ENCODE data around the gene OPALIN.

The OPALIN gene

DNA sequence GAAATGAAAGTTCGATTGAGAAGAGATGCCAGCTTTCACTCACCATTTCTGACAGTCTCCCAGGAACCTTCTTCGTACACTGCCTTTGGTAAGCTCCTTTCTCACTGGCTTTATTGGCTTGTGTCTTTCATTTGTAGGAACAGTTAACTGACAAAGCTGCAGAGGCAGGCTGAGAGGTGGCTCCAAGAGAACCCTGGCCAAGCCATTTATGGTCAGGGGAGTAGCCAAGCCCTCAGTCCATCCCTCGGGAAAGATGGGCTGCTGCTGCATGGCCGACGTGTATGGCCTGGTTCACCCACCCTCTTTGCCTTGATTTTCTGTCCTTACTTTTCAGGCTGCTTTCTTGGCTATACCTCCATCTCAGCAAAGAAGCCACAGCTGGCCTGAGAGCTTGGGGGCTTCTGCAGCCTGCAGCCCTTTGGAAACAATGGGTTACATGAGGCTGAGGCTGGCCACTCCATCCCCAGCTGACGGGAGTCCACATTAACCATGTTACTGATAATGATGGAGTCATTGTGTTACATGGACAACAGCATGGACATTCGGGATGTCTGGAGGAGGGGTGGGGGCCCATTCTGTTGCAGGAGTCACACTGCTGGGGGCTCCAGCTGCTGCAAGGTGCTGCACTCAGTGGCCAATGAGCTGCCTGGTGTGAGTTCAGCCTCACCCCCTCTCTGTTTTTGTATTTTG, at the start of gene OPALIN:
TSS of gene OPALIN (minus strand) at position 152 of the 690 bp plus-strand sequence. CDS start at position 46, 106 bp downstream.
- DNase-seq (ENCODE audit: low spot score): no peak

- no peak for DNase-seq (ENCODE audit: low spot score)
These were observed 49.4 kb upstream of the OPALIN start for GRCh38 chr10:96408201-96408600.

GRCh38 chr10:96407560-96408069, 48.8 kb upstream of the OPALIN start:
- no peak for DNase-seq (ENCODE audit: low spot score)

GRCh38 chr10:96406091-96406490, 47.3 kb upstream of the OPALIN start:
- DNase-seq (ENCODE audit: low spot score): no peak

- no peak for DNase-seq (ENCODE audit: low spot score)
These were observed 43.9 kb upstream of the OPALIN start for GRCh38 chr10:96402417-96403305.

GRCh38 chr10:96401036-96401435, 42.2 kb upstream of the OPALIN start:
- no peak for DNase-seq (ENCODE audit: low spot score)

DNA sequence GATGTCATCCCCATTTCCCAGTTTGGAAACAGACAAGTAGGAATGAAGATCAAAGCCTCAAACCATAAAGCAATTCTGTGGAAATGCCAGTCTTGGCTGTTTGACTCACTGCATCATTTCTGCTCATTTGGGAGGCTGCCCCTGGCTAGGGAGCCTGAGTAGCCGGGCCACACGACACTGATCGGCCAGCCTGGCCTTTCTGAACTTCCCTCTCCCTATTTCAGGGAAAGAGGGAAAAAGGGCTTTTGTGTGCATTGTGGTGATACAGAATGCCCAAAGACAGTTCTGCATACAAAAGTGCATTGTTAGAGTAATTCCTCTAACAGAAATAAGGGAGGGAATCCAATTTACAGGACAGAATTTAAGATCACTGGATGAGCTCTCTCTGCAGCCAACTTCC, 41.7 kb upstream of the OPALIN start:
- DNase-seq (ENCODE audit: low spot score): no peak

- no peak for DNase-seq (ENCODE audit: low spot score)
These were observed 39.1 kb upstream of the OPALIN start for GRCh38 chr10:96397902-96398301.

- peak; percentile 91 for DNase-seq (ENCODE audit: low spot score)
These were observed 37.4 kb upstream of the OPALIN start for GRCh38 chr10:96395931-96396877.

DNA sequence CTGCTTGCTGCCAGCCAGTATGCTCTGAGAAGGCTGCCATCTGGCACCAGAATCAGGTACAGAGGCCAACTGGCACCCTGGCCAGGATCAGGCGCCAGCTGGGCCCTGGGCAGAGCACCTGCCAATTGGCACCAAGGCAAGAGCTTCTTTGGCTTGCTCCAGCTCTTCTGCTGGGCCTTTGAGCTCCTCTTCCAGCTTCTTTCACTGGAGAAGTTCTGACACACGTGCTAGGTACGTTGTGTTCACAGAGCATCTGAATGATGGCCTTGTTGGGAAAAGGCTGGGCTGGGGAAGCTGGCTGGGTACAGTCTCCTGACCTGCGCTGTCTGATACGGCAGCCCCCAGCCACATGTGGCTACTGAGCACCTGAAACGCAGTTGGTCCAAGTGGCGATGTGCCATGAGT, 31.7 kb upstream of the OPALIN start:
- no peak for DNase-seq (ENCODE audit: low spot score)

DNA sequence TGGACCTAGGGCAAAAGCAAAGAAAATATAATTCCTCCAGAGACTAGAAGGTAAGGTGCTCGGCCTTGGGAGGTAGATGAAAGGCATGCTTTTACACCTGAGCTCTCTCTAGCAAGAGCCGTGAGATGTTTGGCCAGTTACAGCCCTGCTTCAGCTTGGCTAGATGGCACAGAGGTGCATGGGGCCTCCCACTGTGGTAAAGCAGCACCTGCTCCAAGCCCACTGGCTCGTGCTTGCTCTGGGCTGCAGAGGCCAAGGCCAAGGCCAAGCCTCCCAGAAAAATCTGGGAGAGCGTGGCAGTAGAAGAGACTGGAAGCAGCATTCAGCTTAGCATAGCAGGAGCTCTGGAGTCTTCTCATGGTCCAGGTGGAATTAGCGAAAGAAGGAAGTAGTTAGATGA, 31.0 kb upstream of the OPALIN start:
- DNase-seq (ENCODE audit: low spot score): no peak

- peak; percentile 72 for DNase-seq (ENCODE audit: low spot score)
These were observed 28.8 kb upstream of the OPALIN start for GRCh38 chr10:96387601-96388000.

GRCh38 chr10:96387161-96387560, 28.4 kb upstream of the OPALIN start:
- DNase-seq (ENCODE audit: low spot score): peak; percentile 56

- no peak for DNase-seq (ENCODE audit: low spot score)
These were observed 25.7 kb upstream of the OPALIN start for GRCh38 chr10:96384506-96384905.

DNA sequence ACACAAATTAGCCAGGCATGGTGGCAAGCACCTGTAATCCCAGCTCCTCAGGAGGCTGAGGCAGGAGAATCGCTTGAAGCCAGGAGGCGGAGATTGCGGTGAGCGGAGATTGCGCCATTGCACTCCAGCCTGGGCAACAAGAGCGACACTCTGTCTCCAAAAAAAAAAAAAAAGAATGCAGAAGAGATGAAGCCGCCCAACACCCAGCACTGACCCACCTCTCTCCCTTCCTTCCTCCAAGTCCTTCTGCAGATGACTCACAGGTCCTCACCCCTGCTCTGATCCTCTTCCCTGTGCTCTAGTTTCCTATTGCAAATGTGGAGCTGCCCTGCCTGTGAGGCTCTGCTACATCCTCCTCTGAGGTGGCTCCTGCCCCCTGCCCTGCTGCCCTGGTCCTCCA, 22.0 kb upstream of the OPALIN start:
- DNase-seq (ENCODE audit: low spot score): peak; percentile 52

GRCh38 chr10:96379758-96380157, 21.0 kb upstream of the OPALIN start:
- DNase-seq (ENCODE audit: low spot score): no peak

GRCh38 chr10:96378741-96379140, 19.9 kb upstream of the OPALIN start:
- DNase-seq (ENCODE audit: low spot score): no peak

DNA sequence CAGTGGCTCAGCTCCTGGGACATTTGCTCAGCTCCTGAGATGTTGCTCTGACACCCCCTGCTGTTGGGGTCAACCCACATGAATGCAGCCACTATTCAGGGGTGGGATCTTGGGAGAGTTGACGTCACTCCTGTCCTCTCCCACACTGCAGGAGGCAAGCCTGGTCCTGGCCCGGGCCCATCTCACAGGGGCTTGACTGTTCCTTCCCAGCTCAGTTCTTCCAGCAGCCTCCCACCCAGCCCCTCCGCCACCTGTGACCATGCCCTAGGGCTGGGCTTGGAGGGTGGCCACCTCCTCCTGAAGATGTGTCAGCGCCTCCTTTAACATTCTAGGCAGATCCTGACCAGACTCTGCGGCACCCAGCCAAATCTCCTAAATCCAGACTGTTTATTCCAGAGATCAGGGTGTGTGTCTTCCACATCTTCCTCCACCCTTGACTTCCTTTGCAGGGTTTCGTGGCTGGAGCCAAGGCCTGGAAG, 19.1 kb upstream of the OPALIN start:
- DNase-seq (ENCODE audit: low spot score): peak; percentile 51

- DNase-seq (ENCODE audit: low spot score): no peak
These were observed 17.7 kb upstream of the OPALIN start for GRCh38 chr10:96376483-96376882.

- peak; percentile 97 for DNase-seq (ENCODE audit: low spot score)
These were observed 16.4 kb upstream of the OPALIN start for GRCh38 chr10:96374985-96375830.

DNA sequence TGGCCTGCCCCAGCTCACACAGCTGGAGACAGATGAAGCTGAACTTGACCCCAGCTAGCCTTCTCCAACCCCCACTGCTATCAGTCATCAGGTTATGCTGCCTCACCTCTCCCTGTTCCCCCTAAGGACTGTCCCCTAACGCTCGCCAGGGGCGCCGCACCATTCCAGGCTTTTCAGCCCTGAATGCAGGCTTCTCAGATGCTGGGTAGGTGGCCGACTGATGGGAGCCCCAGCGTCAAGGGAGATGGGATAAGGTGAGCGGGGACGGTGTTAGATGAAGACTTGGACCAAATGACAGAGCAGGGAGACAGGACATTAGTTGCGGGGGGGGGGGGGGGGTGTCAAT, 15.8 kb upstream of the OPALIN start:
- DNase-seq (ENCODE audit: low spot score): no peak
